ENCODE measurements around the gene SYCP1. TPM values are rescaled to one million over a fixed set of nuclear protein-coding genes. Genes with fewer than 3 reads are reported as not detected.

The SYCP1 gene
- total and polyA plus RNA-seq, 10 of the 15 experiments (the other 5 are each of a cell fraction or from before 2014, with no cell fraction given), result not detected

GRCh38 chr1:114982251-114982650 lies 127.6 kb downstream of the SYCP1 start (continued):
- TF ChIP-seq ZBTB40 (IDR thresholded peaks at IDR 0.05; ENCODE audit: borderline replicate concordance) (no peak), YBX1 (IDR thresholded peaks at IDR 0.05) (no peak)

GRCh38 chr1:114986286-114986685 lies 131.6 kb downstream of the SYCP1 start:
- ChIA-PET CTCF (interaction anchor here (1.1 to 5.8 kb wide), 4 partner anchors 8 to 126 kb away, joined by 3 to 42 read pairs (median 4); no protein-coding TSS in a partner anchor), POLR2A (no interaction called here), SMC1A (ENCODE audit: uncharacterized antibody, unreplicated experiment) (interaction anchor here (0.6 to 2.5 kb wide), 4 partner anchors 8 to 126 kb away, joined by 3 to 17 read pairs (median 5); no protein-coding TSS in a partner anchor), RAD21 (ENCODE audit: unreplicated experiment) (interaction anchor here (1.2 to 1.4 kb wide), 2 partner anchors 66 to 127 kb away, joined by 4 to 5 read pairs; no protein-coding TSS in a partner anchor)
- Histone ChIP-seq H3K79me2 (ENCODE audit: control insufficient read depth, insufficient read depth, low read length) (no peaks in the 10 kb centered on the region), H4K20me1 (ENCODE audit: control insufficient read depth, insufficient read depth) (no peaks in the 10 kb centered on the region), H3K9ac (ENCODE audit: control insufficient read depth, insufficient read depth, low read length) (no peak overlapping the region), H3K4me3 (no peak overlapping the region), H2AFZ (ENCODE audit: control insufficient read depth, low read depth, low read length) (no peak overlapping the region), H3K4me2 (ENCODE audit: control insufficient read depth, insufficient read depth) (no peak overlapping the region), H3K27me3 (replicated peaks in 1 of 2; ENCODE audit: control insufficient read depth in 2 of 2, insufficient read depth in 2 of 2, low read length in 1 of 2) (no peaks in the 10 kb centered on the region), H3K36me3 (ENCODE audit: control insufficient read depth in 2 of 2, insufficient read depth in 2 of 2, low read length in 1 of 2) (no peaks in the 10 kb centered on the region), H3K9me3 (replicated peaks; ENCODE audit: control insufficient read depth, insufficient read depth, low read length) (no peaks in the 10 kb centered on the region), H3K27ac (ENCODE audit: control insufficient read depth, insufficient read depth) (no peak overlapping the region), H3K4me1 (ENCODE audit: control insufficient read depth, insufficient read depth, low read length) (no peaks in the 10 kb centered on the region)
- intact Hi-C loops (cut with micrococcal nuclease; ENCODE audit: unreplicated experiment) (no loop called here), in situ Hi-C loops (cut with MboI) (no loop called here)
- BruUV-seq (replicated peaks), result no TSS peak
- DNase-seq (ENCODE audit: low read depth, low spot score), result no peak
- no peak for ATAC-seq
- no peak for FAIRE-seq
- TF ChIP-seq RELA (IDR thresholded peaks at IDR 0.05; ENCODE audit: borderline replicate concordance, partially characterized antibody) (no peak), HDGF (IDR thresholded peaks at IDR 0.05) (no peak), MAX (IDR thresholded peaks at IDR 0.05; ENCODE audit: low read depth, low read length) (no peak), RUNX3 (IDR thresholded peaks at IDR 0.05; ENCODE audit: low read length) (no peak), HSF1 (IDR thresholded peaks at IDR 0.05; ENCODE audit: low read depth, low read length) (no peak), RCOR1 (conservative IDR thresholded peaks at IDR 0.05; ENCODE audit: low read depth, low read length) (no peak), ZNF207 (IDR thresholded peaks at IDR 0.05; ENCODE audit: borderline replicate concordance) (no peak), RB1 (IDR thresholded peaks at IDR 0.05; ENCODE audit: borderline replicate concordance) (no peak), YBX1 (IDR thresholded peaks at IDR 0.05) (no peak), EZH2 (IDR thresholded peaks at IDR 0.05; ENCODE audit: borderline replicate concordance, control insufficient read depth, low read depth, low read length) (no peak), SRF (IDR thresholded peaks at IDR 0.05; ENCODE audit: low read depth in 2 of 2, low read length in 2 of 2) (no peak), BCL11A (IDR thresholded peaks at IDR 0.05; ENCODE audit: low read depth, low read length) (no peak), EGR1 (IDR thresholded peaks at IDR 0.05; ENCODE audit: borderline replicate concordance in 1 of 2, low read depth in 2 of 2, low read length in 2 of 2) (no peak), CBFB (IDR thresholded peaks at IDR 0.05; ENCODE audit: low read depth) (no peak)
